GM12875 (cell line): ENCODE measurements around the gene SWT1.
"Not testable (repeated sequence)": the region's sequence is repeated elsewhere in the genome, so short reads cannot be mapped to it uniquely, and the experiment has no call there.

ENCODE experiments used
- H3K4me3 ChIP-seq: one replicate; pipeline ENCODE4 v1.5.1; 2011; ENCODE audit warnings: low read depth, low read length, control low read depth
- TF ChIP-seq, protein P1 (sequence below): IDR thresholded peaks from 2 replicates; pipeline ENCODE4 v1.5.1; 2011; ENCODE audit warnings: low read depth, mild to moderate bottlenecking, control low read depth, inconsistent platforms, low read length, moderate library complexity, borderline replicate concordance; ENCODE audit not compliant: insufficient read depth

The SWT1 gene

DNA sequence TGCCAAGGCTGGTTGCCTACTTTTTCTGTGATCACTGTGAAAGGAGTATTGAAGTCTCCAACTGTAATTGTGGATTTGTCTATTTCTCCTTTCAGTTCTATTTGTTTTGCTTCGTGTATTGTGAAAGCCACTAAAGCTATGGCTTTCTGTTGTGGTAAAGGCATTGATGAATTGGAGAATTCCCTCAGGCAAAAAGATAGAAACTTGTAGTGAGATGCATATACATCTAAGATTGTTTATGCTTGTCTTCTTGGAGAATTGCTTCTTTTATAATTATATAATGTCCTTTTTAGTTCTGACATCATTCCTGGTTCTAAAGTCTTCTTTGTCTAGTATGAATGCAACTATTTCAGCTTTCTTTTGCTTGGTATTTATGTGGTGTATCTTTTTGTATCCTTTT lies 36.8 kb downstream of the SWT1 start:
- H3K4me3 ChIP-seq, result no peak overlapping the region
- TF ChIP-seq, protein P1, sequence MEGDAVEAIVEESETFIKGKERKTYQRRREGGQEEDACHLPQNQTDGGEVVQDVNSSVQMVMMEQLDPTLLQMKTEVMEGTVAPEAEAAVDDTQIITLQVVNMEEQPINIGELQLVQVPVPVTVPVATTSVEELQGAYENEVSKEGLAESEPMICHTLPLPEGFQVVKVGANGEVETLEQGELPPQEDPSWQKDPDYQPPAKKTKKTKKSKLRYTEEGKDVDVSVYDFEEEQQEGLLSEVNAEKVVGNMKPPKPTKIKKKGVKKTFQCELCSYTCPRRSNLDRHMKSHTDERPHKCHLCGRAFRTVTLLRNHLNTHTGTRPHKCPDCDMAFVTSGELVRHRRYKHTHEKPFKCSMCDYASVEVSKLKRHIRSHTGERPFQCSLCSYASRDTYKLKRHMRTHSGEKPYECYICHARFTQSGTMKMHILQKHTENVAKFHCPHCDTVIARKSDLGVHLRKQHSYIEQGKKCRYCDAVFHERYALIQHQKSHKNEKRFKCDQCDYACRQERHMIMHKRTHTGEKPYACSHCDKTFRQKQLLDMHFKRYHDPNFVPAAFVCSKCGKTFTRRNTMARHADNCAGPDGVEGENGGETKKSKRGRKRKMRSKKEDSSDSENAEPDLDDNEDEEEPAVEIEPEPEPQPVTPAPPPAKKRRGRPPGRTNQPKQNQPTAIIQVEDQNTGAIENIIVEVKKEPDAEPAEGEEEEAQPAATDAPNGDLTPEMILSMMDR, result no peak

DNA sequence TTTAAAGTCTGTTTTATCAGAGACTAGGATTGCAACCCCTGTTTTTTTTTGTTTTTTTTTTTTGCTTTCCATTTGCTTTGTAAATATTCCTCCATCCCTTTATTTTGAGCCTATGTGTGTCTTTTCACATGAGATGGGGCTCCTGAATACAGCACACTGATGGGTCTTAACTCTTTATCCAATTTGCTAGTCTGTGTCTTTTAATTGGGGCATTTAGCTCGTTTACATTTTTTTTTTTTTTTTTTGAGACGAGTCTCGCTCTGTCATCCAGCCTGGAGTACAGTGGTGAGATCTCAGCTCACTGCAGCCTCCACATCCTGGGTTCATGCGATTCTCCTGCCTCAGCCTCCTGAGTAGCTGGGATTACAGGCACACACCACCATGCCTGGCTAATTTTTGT lies 41.7 kb downstream of the SWT1 start:
- not testable (repeated sequence) for H3K4me3 ChIP-seq

DNA sequence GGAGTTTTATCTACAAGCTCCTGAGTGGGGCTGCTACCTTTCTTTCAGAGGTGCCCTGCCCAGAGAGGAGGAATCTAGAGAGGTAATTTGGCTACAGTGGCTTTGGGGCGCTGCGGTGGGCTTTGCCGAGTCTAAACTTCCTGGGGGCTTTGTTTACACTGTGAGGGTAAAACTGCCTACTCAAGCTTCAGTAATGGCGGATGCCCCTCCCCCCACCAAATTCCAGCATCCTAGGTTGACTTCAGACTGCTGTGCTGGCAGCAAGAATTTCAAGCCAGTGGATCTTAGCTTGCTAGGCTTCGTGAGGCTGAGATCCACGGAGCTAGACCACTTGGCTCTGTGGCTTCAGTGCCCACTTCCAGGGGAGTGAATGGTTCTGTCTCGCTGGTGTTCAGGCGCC lies 43.9 kb downstream of the SWT1 start:
- H3K4me3 ChIP-seq, result no peak overlapping the region
- TF ChIP-seq, protein P1, result no peak

DNA sequence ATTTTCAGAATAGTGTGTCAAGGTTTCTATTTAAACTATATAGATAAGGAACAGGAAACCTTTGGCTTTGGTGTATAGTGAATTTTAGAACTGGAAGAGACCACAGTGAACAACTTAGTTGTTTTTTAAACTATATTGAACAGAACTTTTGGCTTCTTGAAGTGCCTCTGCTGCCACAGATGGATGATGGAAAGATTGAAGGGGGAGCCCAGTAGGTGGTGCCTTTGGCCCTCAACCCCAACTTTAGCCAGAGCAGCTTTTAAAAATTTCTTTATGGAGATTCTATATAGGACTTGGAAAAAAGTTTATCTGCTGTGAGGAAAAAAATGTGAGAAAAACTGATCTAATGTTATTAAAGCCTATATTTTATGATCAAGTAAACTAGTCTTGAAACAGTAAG lies 50.2 kb downstream of the SWT1 start:
- TF ChIP-seq, protein P1, result no peak

DNA sequence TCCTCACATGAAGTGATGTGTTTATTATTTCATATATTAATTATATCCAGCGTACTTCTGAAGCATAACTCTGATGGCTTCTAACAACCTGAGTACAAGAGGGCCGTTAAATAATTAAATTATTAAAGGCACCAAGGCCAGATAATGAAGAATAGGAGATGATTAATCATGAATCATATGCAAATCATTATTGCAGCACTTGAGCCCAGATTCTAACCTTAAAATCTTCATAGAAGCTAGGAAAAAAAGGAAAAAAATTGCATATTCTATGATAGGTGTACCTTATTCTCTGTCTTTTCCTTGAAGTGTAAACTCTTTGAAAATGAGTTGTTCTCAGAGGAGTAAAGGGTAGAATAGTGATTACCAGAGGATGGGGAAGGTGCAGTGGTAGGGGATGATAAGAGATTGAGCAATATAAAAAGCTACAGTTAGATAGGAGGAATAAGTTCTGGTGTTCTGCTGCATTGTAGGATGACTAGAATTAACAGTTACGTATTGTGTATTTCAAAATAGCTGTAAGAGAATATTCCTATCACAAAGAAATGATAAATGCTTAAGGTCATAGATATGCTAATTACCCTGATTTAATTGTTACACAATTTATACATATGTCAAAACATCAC lies 51.1 kb downstream of the SWT1 start:
- TF ChIP-seq, protein P1, result no peak
- H3K4me3 ChIP-seq, result no peak overlapping the region

More for the DNA sequence above, 50.2 kb downstream of the SWT1 start:
- no peak overlapping the region for H3K4me3 ChIP-seq

DNA sequence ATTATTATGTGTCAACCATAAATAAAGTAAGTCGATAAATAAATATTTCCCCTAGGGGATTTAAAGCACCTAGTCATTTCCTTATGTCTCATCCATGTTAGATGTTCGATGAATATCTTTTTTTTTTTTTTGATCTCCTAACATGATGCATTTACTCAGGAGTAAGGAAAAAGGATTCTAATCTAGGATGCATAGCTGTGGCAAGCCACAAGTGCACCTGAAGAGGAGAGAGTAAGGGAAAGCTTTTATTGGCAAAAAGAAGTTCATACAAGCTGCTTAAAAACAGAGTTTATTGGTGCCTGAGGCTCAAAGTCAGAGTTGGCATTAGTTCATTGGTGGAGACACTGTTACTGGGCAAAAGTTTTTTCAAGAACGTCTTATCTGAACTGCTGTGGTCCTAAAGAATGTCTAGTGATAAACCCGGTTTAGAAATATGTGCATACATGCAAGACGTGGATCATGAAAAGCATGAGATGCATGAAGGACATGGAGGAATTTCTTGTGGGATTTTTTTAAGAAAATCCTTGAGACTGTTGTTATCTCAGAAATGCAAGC lies 51.7 kb downstream of the SWT1 start:
- no peak overlapping the region for H3K4me3 ChIP-seq
- TF ChIP-seq, protein P1, result no peak

DNA sequence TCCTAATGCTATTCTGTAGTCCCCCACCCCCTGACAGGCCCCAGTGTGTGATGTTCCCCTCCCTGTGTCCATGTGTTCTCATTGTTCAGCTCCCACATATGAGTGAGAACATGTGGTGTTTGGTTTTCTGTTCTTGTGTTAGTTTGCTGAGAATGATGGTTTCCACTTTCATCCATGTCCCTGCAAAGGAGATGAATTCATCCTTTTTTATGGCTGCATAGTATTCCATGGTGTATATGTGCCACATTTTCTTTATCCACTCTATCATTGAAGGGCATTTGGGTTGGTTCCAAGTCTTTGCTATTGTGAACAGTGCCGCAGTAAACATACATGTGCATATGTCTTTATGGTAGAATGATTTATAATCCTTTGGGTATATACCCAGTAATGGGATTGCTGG lies 52.4 kb downstream of the SWT1 start:
- H3K4me3 ChIP-seq, result not testable (repeated sequence)

DNA sequence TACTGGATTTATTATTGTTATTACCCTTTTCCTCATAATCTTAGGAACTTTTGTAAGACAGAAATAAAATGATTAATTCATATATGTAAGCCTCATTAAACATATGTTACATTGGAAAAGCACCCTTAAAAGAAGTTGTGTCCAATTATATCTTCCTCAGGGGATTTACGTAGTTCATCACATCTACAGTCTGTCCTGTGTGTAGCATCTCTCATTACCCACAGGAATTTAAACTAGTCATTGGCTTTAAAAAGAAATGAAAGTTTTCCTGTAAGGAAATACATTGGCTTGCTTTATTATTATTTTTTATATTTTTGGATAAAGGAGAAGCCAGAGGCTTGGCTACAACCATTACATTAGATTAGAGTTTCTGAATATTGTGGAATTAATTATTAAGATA lies 56.1 kb downstream of the SWT1 start:
- TF ChIP-seq, protein P1, result no peak
- H3K4me3 ChIP-seq, result no peak overlapping the region
